Neutrophil (primary cell): Measurements from ENCODE around the gene ARAP1.

Experiments
- H3K27ac ChIP-seq: fragments of 200-600 bp; sonication (generic); 2 replicates; pipeline ENCODE4 v1.5.1; 2016; ENCODE audit warnings: mild to moderate bottlenecking, moderate library complexity
- H3K27me3 ChIP-seq: fragments of 200-600 bp; sonication (generic); 2 replicates; pipeline ENCODE4 v1.6.0; 2016; ENCODE audit warnings: mild to moderate bottlenecking
- H3K36me3 ChIP-seq: fragments of 200-600 bp; sonication (generic); 2 replicates; pipeline ENCODE4 v1.5.1; 2017
- H3K4me1 ChIP-seq, 2 experiments: fragments of 200-600 bp in 1 of 2; sonication (generic) in 1 of 2; 1 replicate in 1 of 2; 2 replicates in 1 of 2; pipeline versions ENCODE4 v1.5.1 to v1.6.1; 2013 to 2016; ENCODE audit warnings: low read depth in 1 of 2, low read length in 1 of 2, mild to moderate bottlenecking in 1 of 2, moderate library complexity in 1 of 2; ENCODE audit not compliant: control insufficient read depth in 1 of 2, insufficient read depth in 1 of 2
- H3K4me3 ChIP-seq, 2 experiments: fragments of 200-600 bp in 1 of 2; sonication (generic) in 1 of 2; 1 replicate in 1 of 2; 2 replicates in 1 of 2; pipeline ENCODE4 v1.5.1; 2013 to 2016; ENCODE audit warnings: low read depth in 1 of 2, low read length in 1 of 2, mild to moderate bottlenecking in 1 of 2, moderate library complexity in 1 of 2
- H3K9me3 ChIP-seq: fragments of 200-600 bp; sonication (generic); 2 replicates; pipeline ENCODE4 v1.5.1; 2016
- CTCF ChIP-seq: fragments of 200-600 bp; sonication (generic); IDR thresholded peaks from 2 replicates; pipeline ENCODE4 v1.5.1; 2016; ENCODE audit warnings: antibody characterized with exemption

ARAP1 gene

GRCh38 chr11:72716788-72717435 is 35.3 kb downstream of the ARAP1 start:
- Histone ChIP-seq H3K27ac (peak overlapping the region; percentile 99), H3K27me3 (no peaks in the 10 kb centered on the region), H3K4me3 (no peak overlapping the region), H3K9me3 (no peaks in the 10 kb centered on the region), H3K36me3 (peaks cover 93% of the 10 kb centered on the region), H3K4me1 (peaks cover 53 to 66% of the 10 kb centered on the region in 2 experiments)
- TF ChIP-seq CTCF: no peak

GRCh38 chr11:72716290-72716689 is 35.9 kb downstream of the ARAP1 start:
- Histone ChIP-seq H3K4me1 (peaks cover 47 to 60% of the 10 kb centered on the region in 2 experiments), H3K36me3 (peaks cover 95% of the 10 kb centered on the region), H3K9me3 (no peaks in the 10 kb centered on the region), H3K27me3 (no peaks in the 10 kb centered on the region), H3K4me3 (no peak overlapping the region), H3K27ac (peak overlapping the region; percentile 99)
- no peak for TF ChIP-seq CTCF

GRCh38 chr11:72712841-72713240 is 39.4 kb downstream of the ARAP1 start:
- H3K4me3 ChIP-seq: no peak overlapping the region
- peak overlapping the region; percentile 44 for H3K27ac ChIP-seq
- peaks cover 98% of the 10 kb centered on the region for H3K36me3 ChIP-seq
- H3K4me1 ChIP-seq: peaks cover 13 to 25% of the 10 kb centered on the region in 2 experiments
- no peaks in the 10 kb centered on the region for H3K27me3 ChIP-seq
- no peak for TF ChIP-seq CTCF
- no peaks in the 10 kb centered on the region for H3K9me3 ChIP-seq

GRCh38 chr11:72712168-72712751 is 39.9 kb downstream of the ARAP1 start:
- Histone ChIP-seq H3K36me3 (peaks cover 98% of the 10 kb centered on the region), H3K27ac (peak overlapping the region; percentile 44), H3K27me3 (no peaks in the 10 kb centered on the region), H3K4me1 (peaks cover 7 to 19% of the 10 kb centered on the region in 2 experiments), H3K4me3 (no peak overlapping the region), H3K9me3 (no peaks in the 10 kb centered on the region)
- TF ChIP-seq CTCF: no peak

- no peak for TF ChIP-seq CTCF
- Histone ChIP-seq H3K36me3 (peaks cover 98% of the 10 kb centered on the region), H3K27ac (peak overlapping the region; percentile 33)
Measured at GRCh38 chr11:72711141-72711540, 41.1 kb downstream of the ARAP1 start.

More at GRCh38 chr11:72711141-72711540, 41.1 kb downstream of the ARAP1 start:
- peaks cover under 1 to 11% of the 10 kb centered on the region in 2 experiments for H3K4me1 ChIP-seq
- no peaks in the 10 kb centered on the region for H3K27me3 ChIP-seq
- no peaks in the 10 kb centered on the region for H3K9me3 ChIP-seq
- no peak overlapping the region for H3K4me3 ChIP-seq
